GM12891 (cell line): Measurements from ENCODE around the gene MGLL.

Source experiments
- DNase-seq: peaks from one replicate; pipeline ENCODE4 v3.0.0; 2011; ENCODE audit warnings: low spot score; ENCODE audit not compliant: insufficient read length
- FAIRE-seq: peaks from 2 replicates; lab custom pipeline; 2011; peaks lifted over from hg19 to GRCh38; lab: Jason Lieb, UNC
- PAX5 ChIP-seq: IDR thresholded peaks from 2 replicates; pipeline ENCODE4 v1.6.1; 2011; ENCODE audit warnings: low read length, moderate library complexity, mild to moderate bottlenecking; ENCODE audit not compliant: insufficient read depth, severe bottlenecking
- POLR2A ChIP-seq: IDR thresholded peaks from 2 replicates; pipeline ENCODE4 v1.6.1; 2011; ENCODE audit warnings: low read depth, low read length, control low read depth
- POLR2AphosphoS5 ChIP-seq: IDR thresholded peaks from 2 replicates; pipeline ENCODE4 v1.6.1; 2011; ENCODE audit warnings: low read depth, low read length, control low read depth
- POU2F2 ChIP-seq: IDR thresholded peaks from 2 replicates; pipeline ENCODE4 v1.6.1; 2011; ENCODE audit warnings: low read depth, mild to moderate bottlenecking, control low read depth, low read length, moderate library complexity
- SPI1 ChIP-seq: IDR thresholded peaks from 2 replicates; pipeline ENCODE4 v1.6.1; 2011; ENCODE audit warnings: low read depth, low read length, control low read depth
- TAF1 ChIP-seq: IDR thresholded peaks from 2 replicates; pipeline ENCODE4 v1.6.1; 2011; ENCODE audit warnings: low read depth, low read length, control low read depth

MGLL gene

DNA sequence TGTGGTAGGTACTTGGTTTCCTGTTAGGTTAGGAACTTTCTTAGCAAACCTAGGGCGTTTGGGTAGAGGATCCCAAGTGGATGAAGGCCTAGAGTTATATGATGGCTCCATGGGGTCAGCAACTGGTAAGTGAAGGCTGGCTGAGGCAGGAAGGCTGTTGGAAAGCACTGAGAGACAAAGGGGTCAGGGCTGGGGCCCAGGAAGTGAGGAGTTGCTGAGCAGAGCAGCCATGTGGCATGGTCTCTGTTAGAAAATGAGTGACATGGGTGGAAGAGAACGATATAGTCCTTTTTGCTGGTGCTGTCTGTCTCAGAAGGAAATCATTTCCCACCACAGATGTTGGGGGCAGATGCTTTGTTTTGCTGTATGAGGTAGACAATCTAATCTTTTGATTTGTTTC, 34.5 kb upstream of the MGLL start:
- DNase-seq, result no peak
- TF ChIP-seq SPI1 (no peak), POU2F2 (no peak), PAX5 (no peak), TAF1 (no peak), POLR2A (no peak), POLR2AphosphoS5 (no peak)
- FAIRE-seq, result no peak

GRCh38 chr3:127855246-127855645, 32.9 kb upstream of the MGLL start:
- DNase-seq (no peak), FAIRE-seq (no peak)
- no peak for TF ChIP-seq POLR2A
- TF ChIP-seq POLR2AphosphoS5, result no peak
- no peak for TF ChIP-seq TAF1
- no peak for TF ChIP-seq PAX5
- TF ChIP-seq SPI1, result no peak
- no peak for TF ChIP-seq POU2F2

DNA sequence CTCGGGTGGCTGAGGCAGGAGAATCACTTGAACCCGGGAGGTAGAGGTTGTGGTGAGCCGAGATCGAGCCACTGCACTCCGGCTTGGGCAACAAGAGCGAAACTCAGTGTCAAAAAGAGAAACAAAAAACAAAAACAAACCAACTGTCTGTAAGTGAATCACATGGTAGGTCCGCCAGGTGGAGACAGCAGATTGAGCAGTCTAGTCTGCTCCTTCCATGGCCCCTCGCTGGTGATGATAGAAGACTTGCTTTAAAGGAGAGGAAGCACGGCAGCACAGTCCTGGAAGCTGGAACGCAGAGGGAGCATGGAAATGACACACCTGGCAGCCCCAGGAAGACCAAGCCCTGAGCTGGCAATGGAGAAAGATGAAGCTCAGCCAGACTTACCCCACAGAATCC, 31.4 kb upstream of the MGLL start:
- FAIRE-seq (no peak), DNase-seq (no peak)
- TF ChIP-seq POU2F2 (no peak), TAF1 (no peak), POLR2AphosphoS5 (no peak), POLR2A (no peak), PAX5 (no peak), SPI1 (no peak)

GRCh38 chr3:127851899-127852298, 29.6 kb upstream of the MGLL start:
- no peak for TF ChIP-seq SPI1
- TF ChIP-seq POLR2AphosphoS5, result no peak
- no peak for TF ChIP-seq PAX5
- no peak for TF ChIP-seq POLR2A
- TF ChIP-seq TAF1, result no peak
- no peak for TF ChIP-seq POU2F2
- DNase-seq (no peak), FAIRE-seq (no peak)

DNA sequence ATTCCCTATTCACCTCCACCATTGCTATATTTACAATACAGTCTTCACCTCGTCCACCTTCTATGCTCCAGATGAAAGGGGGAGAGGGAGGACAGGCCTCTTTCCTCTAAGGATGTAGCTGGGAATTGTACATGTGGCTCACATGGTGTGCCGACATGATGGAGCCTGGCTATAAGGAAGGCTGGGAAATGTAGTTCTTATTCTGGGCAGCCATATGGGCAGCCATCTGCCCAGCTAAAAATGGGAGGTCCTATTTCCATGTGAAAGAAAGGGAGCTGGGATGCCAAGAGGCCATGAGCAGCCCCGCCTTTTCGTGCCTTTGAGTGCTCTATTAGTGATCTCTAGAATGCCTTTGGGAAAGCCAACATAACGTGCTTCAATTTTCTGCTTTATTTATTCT, 27.1 kb upstream of the MGLL start:
- no peak for TF ChIP-seq POU2F2
- no peak for DNase-seq
- FAIRE-seq, result no peak

DNA sequence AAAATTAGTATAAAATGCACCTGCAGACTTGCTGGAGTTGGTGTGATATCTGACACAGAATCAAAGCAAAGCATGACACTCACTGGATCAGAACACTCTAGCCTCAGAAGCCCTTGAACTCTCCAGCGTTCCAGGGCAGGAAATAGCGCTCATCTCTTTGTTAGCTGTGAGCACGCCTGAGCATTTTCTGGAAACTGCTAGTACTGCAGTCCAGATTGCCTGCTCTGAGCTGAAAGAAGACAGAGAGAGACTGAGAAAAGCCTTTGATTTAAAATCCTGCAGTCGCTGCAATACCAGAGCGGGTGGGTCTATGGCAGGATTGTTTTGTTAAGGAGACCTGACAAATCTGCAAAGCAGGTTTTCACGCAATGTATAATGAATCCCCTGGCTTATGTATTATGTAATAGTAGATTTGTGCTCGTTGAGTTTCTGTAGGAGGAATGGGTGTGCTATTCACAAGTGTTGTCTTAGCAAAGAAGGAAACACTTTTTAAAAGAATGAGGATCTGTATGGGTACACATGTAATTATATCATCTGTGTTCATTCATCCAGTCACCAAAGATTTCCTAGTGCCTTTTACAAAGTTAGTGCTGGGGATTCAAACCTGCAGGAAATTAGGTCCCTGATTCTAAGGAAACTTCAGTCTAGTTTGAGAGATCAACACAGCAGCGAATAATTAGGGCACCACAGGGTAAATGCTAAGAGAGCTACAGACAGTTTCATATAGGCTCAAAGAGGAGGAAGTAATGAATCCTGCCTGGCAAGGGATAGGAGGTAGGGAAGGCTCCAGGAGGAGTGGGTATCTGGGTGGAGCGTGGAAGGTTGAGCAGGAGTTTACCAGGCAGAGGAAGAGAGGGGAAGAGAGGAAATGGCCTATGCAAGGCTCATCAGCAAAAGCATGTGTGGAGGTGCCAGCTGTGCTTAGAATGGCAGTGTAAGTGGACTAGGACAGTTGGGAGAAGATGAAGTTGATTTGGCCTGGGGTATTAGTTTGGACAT, 26.1 kb upstream of the MGLL start:
- FAIRE-seq (no peak), DNase-seq (no peak)
- TF ChIP-seq TAF1 (no peak), POLR2A (no peak), POLR2AphosphoS5 (no peak), SPI1 (no peak), PAX5 (no peak)

GRCh38 chr3:127847236-127847720, 25.0 kb upstream of the MGLL start:
- FAIRE-seq (no peak), DNase-seq (no peak)
- no peak for TF ChIP-seq POLR2A
- no peak for TF ChIP-seq TAF1
- no peak for TF ChIP-seq POU2F2
- no peak for TF ChIP-seq POLR2AphosphoS5

GRCh38 chr3:127846576-127846975, 24.3 kb upstream of the MGLL start:
- DNase-seq, result no peak
- FAIRE-seq, result no peak
- TF ChIP-seq POLR2AphosphoS5 (no peak), POLR2A (no peak), POU2F2 (no peak), TAF1 (no peak), SPI1 (no peak), PAX5 (no peak)

GRCh38 chr3:127844326-127844942, 22.1 kb upstream of the MGLL start:
- TF ChIP-seq POLR2A (no peak), TAF1 (no peak), POU2F2 (no peak), PAX5 (peak; percentile 67), SPI1 (peak; percentile 44; the same call in 1 of the 2 replicates), POLR2AphosphoS5 (no peak)
- FAIRE-seq (peak; percentile 89), DNase-seq (no peak)

DNA sequence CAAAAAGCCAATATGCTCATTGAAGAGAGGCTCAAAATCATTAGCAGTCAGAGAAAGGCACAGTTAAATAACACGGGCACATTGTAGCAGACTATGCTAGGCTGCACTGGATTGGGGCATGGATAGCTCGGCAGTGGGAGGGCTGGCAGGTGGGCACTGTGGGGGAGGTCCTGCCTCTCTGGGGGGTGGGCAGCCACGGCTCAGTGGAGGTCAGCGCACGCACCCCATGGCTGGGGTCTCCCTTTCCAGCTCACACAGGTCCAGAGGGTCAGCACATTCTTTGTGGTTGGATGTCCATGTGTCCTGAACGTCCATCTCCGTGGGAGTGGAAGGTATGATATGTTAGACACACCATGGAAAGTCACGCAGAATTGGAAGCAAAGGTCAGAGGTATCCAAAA, 18.4 kb upstream of the MGLL start:
- TF ChIP-seq SPI1, result no peak
- TF ChIP-seq TAF1, result no peak
- no peak for TF ChIP-seq POLR2A
- TF ChIP-seq POLR2AphosphoS5, result no peak
- TF ChIP-seq POU2F2, result no peak
- TF ChIP-seq PAX5, result no peak
- DNase-seq (no peak), FAIRE-seq (no peak)
